Measurements from ENCODE around the gene EPYC.

Gene EPYC

DNA sequence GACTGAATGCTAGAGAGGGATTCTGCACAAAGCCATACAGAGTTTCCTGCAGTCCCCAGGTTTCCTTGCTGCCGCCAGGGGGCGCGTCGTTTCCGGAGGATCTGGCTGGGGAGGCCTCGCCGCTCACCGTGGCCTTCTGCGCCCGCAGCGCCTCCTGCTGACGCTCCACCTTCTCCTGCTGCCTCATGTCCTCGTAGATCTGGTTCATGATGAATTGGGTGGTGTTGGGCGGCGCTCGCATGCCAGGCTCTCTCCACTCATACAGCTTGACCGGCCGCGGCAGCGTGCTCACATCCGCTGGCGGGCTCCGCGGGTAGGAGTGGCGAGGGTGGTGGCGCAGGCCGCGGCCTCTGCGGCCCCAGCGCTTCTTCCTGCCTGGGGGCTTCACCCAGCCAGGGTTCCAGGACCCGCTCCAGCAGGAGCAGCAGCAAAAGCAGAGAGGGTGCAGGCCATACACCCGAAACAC, 50.8 kb downstream of the EPYC start:
- DNase-seq = peak; percentile 31

DNA sequence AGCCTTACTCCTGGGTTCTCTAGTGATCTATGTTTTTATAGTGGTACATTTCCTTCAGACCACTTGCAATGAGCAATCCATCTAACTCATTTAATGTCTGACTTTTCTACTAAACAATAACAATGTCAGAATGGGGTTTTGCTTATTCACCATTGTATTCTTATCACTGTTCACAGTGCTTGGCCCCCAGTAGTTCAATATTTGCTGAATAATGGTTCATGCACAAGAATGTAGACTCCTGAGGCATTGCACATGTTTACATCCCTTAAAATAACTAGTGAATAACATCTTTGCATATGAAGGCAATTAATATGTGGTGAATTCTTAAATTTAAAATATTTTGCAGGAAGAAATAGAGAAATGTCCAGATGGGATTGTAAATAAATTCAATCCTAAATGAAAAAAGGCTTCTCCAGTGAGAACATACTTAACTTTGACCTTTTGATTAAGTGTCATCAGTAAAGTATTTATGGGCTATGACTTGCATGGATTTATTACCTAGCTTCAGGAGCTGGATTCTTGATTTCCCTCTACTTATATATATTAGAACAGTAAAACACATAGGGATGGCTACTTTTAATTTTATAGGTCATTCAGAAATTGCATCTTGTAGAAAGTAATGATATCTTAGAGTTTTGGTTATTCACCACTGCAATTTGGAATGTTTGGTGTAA, 53.2 kb downstream of the EPYC start:
- DNase-seq = no peak

DNA sequence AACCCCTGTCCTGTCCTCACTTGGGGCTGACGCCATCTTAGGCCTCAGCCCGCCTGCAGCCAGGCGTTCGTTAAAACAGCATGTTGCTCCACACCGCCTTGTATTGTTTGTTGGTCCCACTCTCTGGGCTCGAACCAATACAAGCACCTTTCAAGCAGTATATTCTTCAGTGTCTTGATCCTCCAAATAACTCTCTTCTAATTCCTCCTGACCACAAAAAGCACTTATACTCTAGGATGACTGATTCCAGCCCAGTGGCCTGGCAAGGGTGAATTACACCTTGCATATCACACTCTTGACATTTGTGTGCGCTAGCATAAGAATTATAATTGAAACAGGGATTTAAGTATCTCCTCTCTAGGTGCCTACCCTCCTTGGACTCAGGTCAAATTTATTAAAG, 56.9 kb downstream of the EPYC start:
- no peak for DNase-seq

DNA sequence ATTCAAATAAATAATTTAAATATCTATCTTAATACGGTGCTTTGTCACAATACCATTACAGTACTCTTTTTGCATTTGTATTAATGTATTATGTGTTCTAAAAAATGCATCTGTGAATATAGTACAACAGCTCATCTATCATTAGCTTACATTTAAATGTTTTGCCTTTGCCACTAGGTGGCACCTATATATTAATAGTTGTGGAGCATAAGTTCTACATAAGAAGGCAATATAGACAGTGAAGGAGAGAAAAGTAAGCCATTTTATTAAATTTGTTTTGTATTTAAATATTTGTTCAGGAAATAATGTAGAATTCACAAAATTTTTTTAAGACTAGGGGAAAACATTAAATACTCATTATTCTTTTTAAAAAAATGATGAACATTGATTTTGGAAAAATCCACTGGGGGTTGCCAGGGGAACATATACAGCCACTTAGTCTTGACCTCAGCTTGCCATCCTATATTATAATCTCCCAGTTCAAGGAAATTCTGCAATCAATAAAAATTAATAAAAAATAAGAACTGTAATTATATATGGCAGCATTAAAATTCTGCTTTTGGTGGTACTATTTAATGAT, 59.6 kb downstream of the EPYC start:
- peak; percentile 51 for DNase-seq

DNA sequence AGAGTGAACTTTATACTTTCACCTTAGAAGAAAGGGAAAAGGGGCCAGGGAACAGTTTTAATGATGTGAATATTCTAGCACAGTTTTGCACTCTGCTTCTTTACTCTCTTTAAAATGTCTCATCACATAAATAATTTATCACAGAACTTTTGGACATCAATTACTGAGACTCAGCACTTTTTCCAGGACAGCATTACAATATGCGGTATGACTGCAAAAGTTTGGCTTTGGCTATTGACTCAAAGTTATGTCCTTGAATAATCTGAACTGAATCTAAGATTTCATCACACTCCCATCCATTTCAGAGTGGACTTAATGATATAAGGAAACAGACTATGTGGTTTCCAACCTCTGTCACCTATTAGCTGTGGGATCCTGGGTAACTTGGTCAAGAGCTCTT, 61.5 kb downstream of the EPYC start:
- DNase-seq = no peak

DNA sequence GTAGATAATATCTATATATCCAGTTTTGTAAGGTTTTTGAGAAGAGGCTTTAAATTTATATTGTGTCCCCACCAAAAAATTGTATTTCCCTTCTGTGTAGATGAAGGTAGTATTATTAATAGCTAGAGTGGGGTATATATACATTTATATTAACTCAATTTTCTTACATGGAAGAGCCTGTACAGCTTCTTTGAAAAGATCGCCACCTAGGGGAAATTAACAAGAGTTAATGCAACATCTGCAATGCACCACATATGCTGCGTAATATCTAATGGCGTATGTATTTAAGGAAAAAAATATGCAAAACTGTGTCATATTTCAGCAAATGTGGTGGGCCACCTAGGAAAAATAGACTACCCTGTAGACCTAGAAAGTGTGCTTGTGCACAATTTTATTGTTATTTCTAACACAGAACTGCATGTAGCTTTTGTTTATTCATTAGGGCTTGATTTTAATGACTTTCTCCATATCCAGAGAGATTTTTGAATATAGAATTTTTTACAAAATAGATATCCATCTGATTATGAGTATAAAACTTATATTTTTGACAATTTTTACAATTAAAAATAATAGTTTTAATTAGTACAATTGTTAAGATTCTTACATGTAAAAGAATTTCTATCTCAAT, 63.8 kb downstream of the EPYC start:
- DNase-seq = peak; percentile 51

DNA sequence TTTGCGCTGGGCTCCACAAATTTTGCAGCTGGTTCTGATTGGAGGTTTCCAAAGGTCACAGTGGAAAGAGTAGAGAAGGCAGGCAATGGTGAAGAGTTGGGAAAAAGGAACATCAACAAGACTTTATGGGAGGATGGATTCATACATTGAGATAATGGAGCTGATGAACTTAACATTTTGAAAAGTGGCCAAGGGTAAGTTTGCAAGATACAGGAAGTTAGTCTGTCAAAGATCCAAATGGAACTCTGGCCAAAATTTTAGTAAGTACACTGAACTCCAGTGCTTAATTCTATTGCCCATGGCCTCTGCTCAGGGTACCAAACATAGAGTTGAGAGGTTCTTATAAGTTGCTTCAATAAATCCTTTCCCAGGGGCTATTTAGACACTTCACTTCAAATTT, 65.4 kb downstream of the EPYC start:
- DNase-seq = no peak

DNA sequence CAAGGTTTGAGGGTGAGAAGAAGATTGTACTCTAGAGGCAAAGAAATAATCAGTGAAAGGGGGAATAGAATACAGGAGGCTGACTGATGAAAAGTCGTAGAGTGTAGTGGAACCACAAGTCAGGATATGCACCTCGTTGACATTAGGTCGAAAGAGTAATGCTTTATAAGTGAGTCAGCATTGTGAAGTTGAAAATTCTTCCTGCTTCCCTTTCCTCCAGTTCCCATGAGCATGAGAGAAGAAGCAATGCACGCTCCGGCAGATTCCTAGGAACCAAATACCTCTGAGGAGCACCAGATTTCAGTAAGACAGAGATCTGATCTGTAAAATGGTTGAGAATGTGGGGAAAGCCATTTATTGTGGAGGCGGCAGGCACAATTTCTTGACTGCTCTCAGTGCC, 66.3 kb downstream of the EPYC start:
- no peak for DNase-seq

DNA sequence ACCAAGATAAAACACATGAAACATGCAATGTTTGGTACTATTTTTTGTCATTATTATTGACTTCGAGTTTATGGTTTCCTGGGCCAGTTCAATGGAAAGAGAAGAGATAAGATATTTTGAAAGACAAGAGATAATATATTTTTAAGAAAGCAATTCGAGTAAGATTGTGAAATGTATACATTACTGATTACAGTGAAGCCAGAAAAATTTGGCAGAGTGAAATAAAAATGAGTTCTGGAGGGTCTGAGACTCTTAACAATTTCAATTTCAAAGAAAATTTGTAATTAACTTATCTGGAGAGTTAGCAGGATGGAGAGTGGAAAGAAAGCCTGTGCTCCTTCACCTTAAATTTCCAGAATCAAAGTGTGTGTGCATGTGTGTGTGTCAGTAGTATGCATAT, 67.1 kb downstream of the EPYC start:
- DNase-seq = no peak

DNA sequence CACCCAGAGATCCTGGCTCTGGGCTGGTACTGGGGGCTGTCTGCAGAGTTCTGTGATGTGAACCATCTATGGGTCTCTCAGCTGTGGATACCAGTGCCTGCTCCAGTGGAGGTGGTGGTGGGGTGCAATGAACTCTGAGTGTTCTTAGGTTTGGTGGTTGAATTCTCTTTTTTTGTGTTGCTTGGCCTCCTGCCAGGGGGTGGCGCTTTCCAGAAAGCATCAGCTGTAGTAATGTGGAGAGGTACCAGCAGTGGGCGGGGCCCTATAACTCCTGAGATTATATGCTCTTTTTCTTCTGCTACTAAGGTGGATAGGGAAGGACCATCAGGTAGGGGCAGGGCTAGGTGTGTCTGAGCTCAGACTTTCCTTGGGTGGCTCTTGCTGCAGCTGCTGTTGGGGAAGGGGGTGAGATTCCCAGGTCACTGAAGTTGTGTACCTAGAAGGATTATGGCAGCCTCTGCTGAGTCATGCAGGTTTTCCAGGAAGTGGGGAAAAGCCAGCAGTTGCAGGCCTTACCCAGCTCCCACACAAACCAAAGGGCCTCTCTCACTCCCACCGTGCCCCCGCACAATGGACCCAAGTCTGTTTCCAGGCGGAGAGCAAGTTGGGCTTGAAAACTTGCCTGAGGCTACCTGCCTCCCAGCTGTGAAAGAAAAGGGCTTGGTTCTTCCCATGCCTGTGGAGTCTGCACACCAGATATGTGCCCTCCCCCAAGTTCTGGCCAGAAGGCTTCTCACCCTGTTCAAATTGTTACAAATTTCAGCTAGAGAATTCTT, 68.4 kb downstream of the EPYC start:
- DNase-seq = no peak

DNA sequence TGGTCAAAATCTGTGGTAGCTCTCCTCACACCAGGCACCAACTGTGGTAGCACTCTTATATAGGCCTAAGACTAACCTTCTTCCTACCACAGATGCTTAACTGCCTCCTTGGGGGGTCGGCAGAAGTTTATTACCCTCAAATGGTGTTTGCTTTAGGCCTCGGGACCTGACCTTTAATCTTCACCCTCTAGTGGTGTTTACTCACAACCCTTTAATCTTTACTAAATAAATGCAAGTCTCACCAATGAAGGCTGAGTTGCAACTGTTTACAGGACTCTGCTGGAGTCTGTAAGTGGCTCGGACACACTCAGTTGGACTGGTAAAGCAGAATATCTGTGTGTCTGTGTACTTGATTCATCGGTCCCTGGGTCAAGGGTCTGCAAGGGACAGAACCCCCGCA, 79.2 kb downstream of the EPYC start:
- no peak for DNase-seq

DNA sequence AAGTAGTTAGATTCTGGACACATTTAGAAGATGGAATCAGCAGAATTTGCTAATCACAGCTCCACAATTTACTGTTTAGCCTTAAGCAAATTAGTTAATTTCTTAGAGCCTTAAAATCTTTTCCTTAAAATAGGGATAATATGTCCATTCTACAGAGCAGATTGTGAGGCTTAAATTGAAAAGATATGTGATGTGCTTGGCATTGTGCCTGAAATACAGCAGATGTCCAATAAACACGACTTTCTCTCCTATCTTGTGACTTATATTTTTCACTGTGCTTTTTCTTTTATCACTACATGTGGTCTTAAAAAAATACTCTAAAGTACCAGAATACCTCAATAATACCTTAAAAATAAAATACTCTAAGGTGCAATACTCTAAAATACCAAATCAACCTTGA, 80.4 kb downstream of the EPYC start:
- no peak for DNase-seq

DNA sequence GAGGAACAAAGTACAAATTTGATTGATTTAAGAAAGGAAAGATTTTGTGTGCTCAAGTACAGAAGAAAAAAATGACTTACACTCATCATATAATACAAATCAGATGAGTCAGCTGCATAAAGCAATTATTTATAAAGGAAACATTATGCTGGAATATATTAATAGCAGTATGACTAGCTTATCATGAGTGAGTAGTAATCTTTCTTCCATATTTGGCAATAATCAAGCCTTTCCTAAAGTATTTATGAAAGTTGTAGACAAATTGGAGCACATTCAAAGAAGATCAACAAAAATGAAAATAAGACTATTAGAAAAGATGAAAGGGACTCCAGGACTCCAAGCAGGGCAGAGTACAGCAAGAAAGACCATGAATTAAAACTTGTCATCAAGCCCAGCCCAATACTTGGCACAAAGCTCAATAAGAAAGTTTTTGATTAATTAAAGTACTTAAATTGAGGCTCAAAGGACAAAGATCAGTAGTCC, 82.6 kb downstream of the EPYC start:
- no peak for DNase-seq

DNA sequence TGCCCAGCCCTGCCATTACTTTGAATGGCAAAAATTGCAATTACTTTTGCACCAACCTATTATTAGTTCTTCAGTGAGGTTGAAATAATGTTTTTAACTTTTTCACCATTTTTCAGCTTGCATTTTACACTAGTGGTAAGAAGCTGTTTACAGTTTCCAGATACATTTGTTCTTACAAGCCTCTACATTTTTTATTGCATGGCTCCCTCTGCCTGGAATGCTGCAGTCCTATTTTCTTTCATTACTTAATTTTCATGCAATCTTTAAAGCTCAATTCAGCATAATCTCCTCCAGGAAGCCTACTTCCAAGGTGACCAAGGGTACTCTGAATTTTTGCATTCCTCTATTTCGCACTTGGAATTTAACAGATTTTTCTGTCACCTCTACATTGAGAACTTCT, 83.2 kb downstream of the EPYC start:
- no peak for DNase-seq

DNA sequence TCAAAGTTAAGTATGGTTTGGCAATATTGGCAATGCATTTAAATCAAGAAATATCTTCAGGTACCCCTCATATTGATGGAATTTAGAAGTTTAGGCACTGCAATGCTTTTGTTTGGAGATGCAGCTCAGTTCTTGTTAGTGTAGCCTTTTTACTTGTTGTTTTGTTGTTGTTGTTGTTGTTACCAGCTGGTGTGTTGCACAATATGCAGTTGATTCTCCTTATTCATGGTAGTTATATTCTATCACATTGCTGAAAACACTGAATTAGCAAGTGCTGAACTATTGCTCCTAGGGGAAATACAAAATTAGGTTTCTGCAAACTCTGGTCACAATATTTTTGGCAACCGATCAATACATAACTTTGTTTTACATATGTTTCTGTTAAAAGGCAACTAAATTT, 84.5 kb downstream of the EPYC start:
- no peak for DNase-seq

DNA sequence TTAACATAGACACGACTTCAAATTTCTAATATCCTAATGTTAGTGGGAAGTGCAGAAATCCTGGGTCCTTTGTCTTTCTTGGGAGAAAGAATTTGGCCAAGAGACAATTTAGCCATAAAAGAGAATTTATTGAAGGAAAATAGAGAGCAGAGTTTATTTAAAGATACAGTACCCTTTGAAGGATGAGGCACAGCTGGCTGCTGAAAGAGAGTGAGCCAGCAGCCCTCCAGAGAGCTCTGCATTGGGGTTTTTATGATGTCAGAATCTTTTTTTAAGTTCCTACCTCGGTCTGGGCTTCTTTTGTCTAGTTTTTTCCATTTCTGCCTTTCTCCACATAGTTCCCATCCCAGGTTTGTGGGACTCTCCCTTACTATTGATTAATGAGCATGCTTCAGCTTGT, 87.3 kb downstream of the EPYC start:
- no peak for DNase-seq

DNA sequence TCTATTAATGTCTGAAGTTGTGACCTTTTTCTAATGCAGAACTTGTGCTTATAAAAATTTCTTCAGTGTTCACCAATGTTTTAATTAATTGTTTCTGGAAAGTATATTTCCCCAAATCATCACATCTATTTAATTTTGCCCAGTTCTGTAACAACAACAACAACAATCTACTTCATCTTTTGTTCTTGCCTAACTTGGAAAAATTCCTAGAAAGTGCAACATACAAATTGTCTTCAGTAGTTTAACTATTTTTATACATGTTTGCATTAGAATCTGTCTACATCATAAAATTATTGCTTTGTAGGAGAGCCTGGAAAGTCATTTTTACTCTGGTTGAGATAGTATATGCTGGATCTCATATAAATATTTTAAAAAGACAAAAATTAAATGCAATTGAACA, 88.3 kb downstream of the EPYC start:
- no peak for DNase-seq

DNA sequence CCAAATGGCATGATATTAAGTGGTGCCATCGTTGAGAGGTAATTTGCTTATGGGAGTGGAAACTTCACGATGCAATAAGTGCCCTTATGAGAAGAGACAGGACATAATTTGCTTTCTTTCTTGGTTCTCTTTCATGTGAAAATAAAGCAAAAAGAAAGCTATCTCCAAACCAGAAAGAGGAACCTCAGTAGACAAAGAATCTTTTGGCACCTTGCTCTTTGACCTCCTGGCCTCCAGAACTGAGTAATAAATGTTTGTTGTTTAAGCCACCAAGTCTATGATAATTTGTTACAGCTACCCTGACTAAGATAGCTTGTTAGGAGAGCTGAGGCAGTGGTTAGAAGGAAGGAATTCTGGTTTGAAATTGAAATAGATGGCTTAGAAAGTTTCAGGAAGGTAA, 89.4 kb downstream of the EPYC start:
- DNase-seq = no peak

All from hematopoietic multipotent progenitor cell treated with erythropoietin and hydrocortisone succinate and interleukin-3 and kit ligand, for 8 days (in vitro differentiated cells).